ENCODE data around the gene PLCB4. TPM values are rescaled to one million over a fixed set of nuclear protein-coding genes. Genes with fewer than 3 reads are reported as not detected.
"Not testable (repeated sequence)": the region's sequence is repeated elsewhere in the genome, so short reads cannot be mapped to it uniquely, and the experiment has no call there.

The PLCB4 gene
- total RNA-seq, 1 donor from 2014 or later: not detected

GRCh38 chr20:9038791-9039535 lies 29.9 kb upstream of the PLCB4 start:
- no peak overlapping the region for H3K4me3 Mint-ChIP-seq (ENCODE audit: low read depth)
- H3K27ac Mint-ChIP-seq: no peak overlapping the region
- no peaks in the 10 kb centered on the region for H3K4me1 Mint-ChIP-seq (ENCODE audit: low read depth)
- no peaks in the 10 kb centered on the region for H3K36me3 Mint-ChIP-seq (ENCODE audit: low read depth)
- DNase-seq (ENCODE audit: low spot score): no peak
- H3K9me3 Mint-ChIP-seq: peaks cover 6% of the 10 kb centered on the region
- H3K27me3 Mint-ChIP-seq (ENCODE audit: low read depth): no peaks in the 10 kb centered on the region
- intact Hi-C loops (cut with micrococcal nuclease): no loop called here

GRCh38 chr20:9040863-9041524 lies 27.9 kb upstream of the PLCB4 start:
- Mint-ChIP-seq H3K4me1 (ENCODE audit: low read depth) (no peaks in the 10 kb centered on the region), H3K36me3 (ENCODE audit: low read depth) (no peaks in the 10 kb centered on the region), H3K27ac (no peak overlapping the region), H3K27me3 (ENCODE audit: low read depth) (no peaks in the 10 kb centered on the region), H3K4me3 (ENCODE audit: low read depth) (no peak overlapping the region), H3K9me3 (peaks cover 4% of the 10 kb centered on the region)
- no peak for DNase-seq (ENCODE audit: low spot score)
- intact Hi-C loops (cut with micrococcal nuclease): no loop called here

- H3K36me3 Mint-ChIP-seq (ENCODE audit: low read depth): no peaks in the 10 kb centered on the region
- no peak overlapping the region for H3K4me3 Mint-ChIP-seq (ENCODE audit: low read depth)
- intact Hi-C loops (cut with micrococcal nuclease): no loop called here
- DNase-seq (ENCODE audit: low spot score): no peak
- no peaks in the 10 kb centered on the region for H3K4me1 Mint-ChIP-seq (ENCODE audit: low read depth)
- H3K27ac Mint-ChIP-seq: no peak overlapping the region
- no peaks in the 10 kb centered on the region for H3K27me3 Mint-ChIP-seq (ENCODE audit: low read depth)
- peaks cover 7% of the 10 kb centered on the region for H3K9me3 Mint-ChIP-seq
These were observed 25.5 kb upstream of the PLCB4 start for GRCh38 chr20:9043364-9043763.

- H3K27ac Mint-ChIP-seq; H3K36me3 Mint-ChIP-seq (ENCODE audit: low read depth); intact Hi-C loops (cut with micrococcal nuclease); H3K4me1 Mint-ChIP-seq (ENCODE audit: low read depth); H3K27me3 Mint-ChIP-seq (ENCODE audit: low read depth); H3K4me3 Mint-ChIP-seq (ENCODE audit: low read depth); DNase-seq (ENCODE audit: low spot score): not testable (repeated sequence)
- peaks cover 14% of the 10 kb centered on the region for H3K9me3 Mint-ChIP-seq
These were observed 21.0 kb upstream of the PLCB4 start for GRCh38 chr20:9047928-9048327.

GRCh38 chr20:9051508-9051907 lies 17.4 kb upstream of the PLCB4 start:
- H3K4me3 Mint-ChIP-seq (ENCODE audit: low read depth): no peak overlapping the region
- no peak for DNase-seq (ENCODE audit: low spot score)
- no peaks in the 10 kb centered on the region for H3K27me3 Mint-ChIP-seq (ENCODE audit: low read depth)
- H3K9me3 Mint-ChIP-seq: peaks cover 14% of the 10 kb centered on the region
- H3K27ac Mint-ChIP-seq: no peak overlapping the region
- intact Hi-C loops (cut with micrococcal nuclease): no loop called here
- peaks cover 4% of the 10 kb centered on the region for H3K4me1 Mint-ChIP-seq (ENCODE audit: low read depth)
- H3K36me3 Mint-ChIP-seq (ENCODE audit: low read depth): no peaks in the 10 kb centered on the region

- H3K36me3 Mint-ChIP-seq (ENCODE audit: low read depth): no peaks in the 10 kb centered on the region
- peaks cover 4% of the 10 kb centered on the region for H3K4me1 Mint-ChIP-seq (ENCODE audit: low read depth)
- intact Hi-C loops (cut with micrococcal nuclease): no loop called here
- peaks cover 14% of the 10 kb centered on the region for H3K9me3 Mint-ChIP-seq
- H3K27me3 Mint-ChIP-seq (ENCODE audit: low read depth): no peaks in the 10 kb centered on the region
- no peak for DNase-seq (ENCODE audit: low spot score)
- H3K27ac Mint-ChIP-seq: no peak overlapping the region
- no peak overlapping the region for H3K4me3 Mint-ChIP-seq (ENCODE audit: low read depth)
These were observed 16.8 kb upstream of the PLCB4 start for GRCh38 chr20:9052136-9052535.

- H3K4me1 Mint-ChIP-seq (ENCODE audit: low read depth): peaks cover 4% of the 10 kb centered on the region
- no peak for DNase-seq (ENCODE audit: low spot score)
- H3K27ac Mint-ChIP-seq: no peak overlapping the region
- no peaks in the 10 kb centered on the region for H3K27me3 Mint-ChIP-seq (ENCODE audit: low read depth)
- H3K36me3 Mint-ChIP-seq (ENCODE audit: low read depth): no peaks in the 10 kb centered on the region
- H3K9me3 Mint-ChIP-seq: peaks cover 9% of the 10 kb centered on the region
- intact Hi-C loops (cut with micrococcal nuclease): no loop called here
- no peak overlapping the region for H3K4me3 Mint-ChIP-seq (ENCODE audit: low read depth)
These were observed 15.8 kb upstream of the PLCB4 start for GRCh38 chr20:9053108-9053507.

- intact Hi-C loops (cut with micrococcal nuclease): no loop called here
- no peak overlapping the region for H3K4me3 Mint-ChIP-seq (ENCODE audit: low read depth)
These were observed 14.7 kb upstream of the PLCB4 start for GRCh38 chr20:9054176-9054575.

GRCh38 chr20:9059931-9060330 lies 9.0 kb upstream of the PLCB4 start:
- intact Hi-C loops (cut with micrococcal nuclease): no loop called here
- Mint-ChIP-seq H3K4me1 (ENCODE audit: low read depth) (no peaks in the 10 kb centered on the region), H3K27me3 (ENCODE audit: low read depth) (no peaks in the 10 kb centered on the region), H3K36me3 (ENCODE audit: low read depth) (no peaks in the 10 kb centered on the region), H3K27ac (no peak overlapping the region), H3K9me3 (no peaks in the 10 kb centered on the region), H3K4me3 (ENCODE audit: low read depth) (no peak overlapping the region)
- no peak for DNase-seq (ENCODE audit: low spot score)

More at GRCh38 chr20:9054176-9054575, 14.7 kb upstream of the PLCB4 start:
- peaks cover 4% of the 10 kb centered on the region for H3K4me1 Mint-ChIP-seq (ENCODE audit: low read depth)
- no peaks in the 10 kb centered on the region for H3K36me3 Mint-ChIP-seq (ENCODE audit: low read depth)
- H3K9me3 Mint-ChIP-seq: peaks cover 3% of the 10 kb centered on the region
- no peak overlapping the region for H3K27ac Mint-ChIP-seq
- no peaks in the 10 kb centered on the region for H3K27me3 Mint-ChIP-seq (ENCODE audit: low read depth)
- no peak for DNase-seq (ENCODE audit: low spot score)

- H3K36me3 Mint-ChIP-seq (ENCODE audit: low read depth): no peaks in the 10 kb centered on the region
- intact Hi-C loops (cut with micrococcal nuclease): no loop called here
- H3K4me3 Mint-ChIP-seq (ENCODE audit: low read depth): no peak overlapping the region
- H3K9me3 Mint-ChIP-seq: no peaks in the 10 kb centered on the region
- no peaks in the 10 kb centered on the region for H3K27me3 Mint-ChIP-seq (ENCODE audit: low read depth)
- no peak for DNase-seq (ENCODE audit: low spot score)
- H3K4me1 Mint-ChIP-seq (ENCODE audit: low read depth): no peaks in the 10 kb centered on the region
- no peak overlapping the region for H3K27ac Mint-ChIP-seq
These were observed 7.5 kb upstream of the PLCB4 start for GRCh38 chr20:9061434-9061833.

- Mint-ChIP-seq H3K36me3 (ENCODE audit: low read depth) (no peaks in the 10 kb centered on the region), H3K4me1 (ENCODE audit: low read depth) (no peaks in the 10 kb centered on the region), H3K27me3 (ENCODE audit: low read depth) (no peaks in the 10 kb centered on the region), H3K9me3 (no peaks in the 10 kb centered on the region), H3K27ac (no peak overlapping the region), H3K4me3 (ENCODE audit: low read depth) (no peak overlapping the region)
- no peak for DNase-seq (ENCODE audit: low spot score)
- intact Hi-C loops (cut with micrococcal nuclease): no loop called here
These were observed 6.8 kb upstream of the PLCB4 start for GRCh38 chr20:9062066-9062465.

GRCh38 chr20:9066191-9066590 lies 2.7 kb upstream of the PLCB4 start:
- Mint-ChIP-seq H3K27ac (no peak overlapping the region), H3K4me3 (ENCODE audit: low read depth) (no peak overlapping the region), H3K9me3 (no peaks in the 10 kb centered on the region), H3K4me1 (ENCODE audit: low read depth) (no peaks in the 10 kb centered on the region), H3K27me3 (ENCODE audit: low read depth) (peaks cover 12% of the 10 kb centered on the region), H3K36me3 (ENCODE audit: low read depth) (no peaks in the 10 kb centered on the region)
- intact Hi-C loops (cut with micrococcal nuclease): no loop called here
- DNase-seq (ENCODE audit: low spot score): no peak

GRCh38 chr20:9068233-9068801 lies 570 bp upstream of the PLCB4 start:
- no peak overlapping the region for H3K4me3 Mint-ChIP-seq (ENCODE audit: low read depth)
- no peaks in the 10 kb centered on the region for H3K9me3 Mint-ChIP-seq
- DNase-seq (ENCODE audit: low spot score): no peak
- no peak overlapping the region for H3K27ac Mint-ChIP-seq
- no peaks in the 10 kb centered on the region for H3K36me3 Mint-ChIP-seq (ENCODE audit: low read depth)
- intact Hi-C loops (cut with micrococcal nuclease): no loop called here
- no peaks in the 10 kb centered on the region for H3K4me1 Mint-ChIP-seq (ENCODE audit: low read depth)
- peaks cover 12% of the 10 kb centered on the region for H3K27me3 Mint-ChIP-seq (ENCODE audit: low read depth)

Measured in activated T-helper 2 cell treated with anti-CD3 and anti-CD28 coated beads, Interferon-gamma antibody, Interleukin-2, Interleukin-4, amounts not matched to agents 10 μg/mL and 5 μg/mL and 100 μg/mL, durations not matched to agents 14 hours and 24 hours and 36 hours (primary cell).